Osteocyte (in vitro differentiated cells): Measurements from ENCODE around the gene C1orf35. TPM values are rescaled to one million over a fixed set of nuclear protein-coding genes. Genes with fewer than 3 reads are reported as not detected.
"Not testable (repeated sequence)": the region's sequence is repeated elsewhere in the genome, so short reads cannot be mapped to it uniquely, and the experiment has no call there.

Experiments used
- DNase-seq: peaks from one replicate; pipeline ENCODE4 v3.0.0; 2021; ENCODE audit warnings: mixed read lengths; ENCODE audit not compliant: unreplicated experiment; ENCODE audit errors: extremely low spot score
- H3K27ac Mint-ChIP-seq: one replicate; pipeline ENCODE4 v1.8.0; 2021; ENCODE audit warnings: mild to moderate bottlenecking, mixed read lengths; ENCODE audit not compliant: unreplicated experiment
- H3K27me3 Mint-ChIP-seq: one replicate; pipeline ENCODE4 v1.8.0; 2021; ENCODE audit warnings: mixed read lengths; ENCODE audit not compliant: unreplicated experiment
- H3K36me3 Mint-ChIP-seq: one replicate; pipeline ENCODE4 v1.8.0; 2021; ENCODE audit warnings: mixed read lengths; ENCODE audit not compliant: unreplicated experiment
- H3K4me1 Mint-ChIP-seq: one replicate; pipeline ENCODE4 v1.8.0; 2021; ENCODE audit warnings: mixed read lengths; ENCODE audit not compliant: unreplicated experiment
- H3K4me3 Mint-ChIP-seq: one replicate; pipeline ENCODE4 v1.8.0; 2021; ENCODE audit warnings: mild to moderate bottlenecking, moderate library complexity, mixed read lengths; ENCODE audit not compliant: unreplicated experiment
- H3K9me3 Mint-ChIP-seq: one replicate; pipeline ENCODE4 v1.8.0; 2021; ENCODE audit warnings: mixed read lengths; ENCODE audit not compliant: unreplicated experiment
- CTCF ChIP-seq: fragments of 200-600 bp; sonication (generic); IDR thresholded peaks from 2 replicates; pipeline ENCODE4 v1.5.0; 2021; ENCODE audit warnings: antibody characterized with exemption, mild to moderate bottlenecking, moderate library complexity
- total RNA-seq: library from RNA; stranded (reverse); gene quantifications from 2 replicates; pipeline ENCODE4 v1.2.1, GENCODE V29; 2021

C1orf35 gene
- total RNA-seq, 1 donor from 2014 or later = 13.6 TPM

DNA sequence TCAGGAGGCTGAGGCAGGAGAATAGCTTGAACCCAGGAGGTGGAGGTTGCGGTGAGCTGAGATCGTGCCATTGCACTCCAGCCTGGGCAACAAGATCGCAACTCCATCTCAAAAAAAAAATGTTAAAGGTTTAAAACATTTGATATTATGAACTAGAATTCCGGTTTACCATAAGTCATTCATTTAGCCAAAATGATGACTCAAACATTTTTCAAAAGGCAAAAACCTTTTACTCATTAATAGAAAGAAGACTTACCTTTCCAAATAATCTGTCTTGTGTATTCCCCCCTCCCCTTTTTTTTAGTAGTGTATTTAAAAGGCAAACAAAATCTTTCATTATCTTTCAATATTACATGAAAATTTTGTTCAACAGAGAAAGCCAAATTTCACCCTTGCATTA, 14.2 kb upstream of the C1orf35 start:
- H3K4me1 Mint-ChIP-seq = no peaks in the 10 kb centered on the region
- no peak for TF ChIP-seq CTCF
- peaks cover 11% of the 10 kb centered on the region for H3K27me3 Mint-ChIP-seq
- no peak overlapping the region for H3K27ac Mint-ChIP-seq
- DNase-seq = no peak
- H3K9me3 Mint-ChIP-seq = peaks cover 9% of the 10 kb centered on the region
- H3K36me3 Mint-ChIP-seq = no peaks in the 10 kb centered on the region
- no peak overlapping the region for H3K4me3 Mint-ChIP-seq

GRCh38 chr1:228114827-228115226, 11.7 kb upstream of the C1orf35 start:
- no peak overlapping the region for H3K27ac Mint-ChIP-seq
- TF ChIP-seq CTCF = no peak
- peaks cover 5% of the 10 kb centered on the region for H3K4me1 Mint-ChIP-seq
- DNase-seq = no peak
- peaks cover 1% of the 10 kb centered on the region for H3K27me3 Mint-ChIP-seq
- H3K36me3 Mint-ChIP-seq = no peaks in the 10 kb centered on the region
- H3K9me3 Mint-ChIP-seq = peaks cover 9% of the 10 kb centered on the region
- H3K4me3 Mint-ChIP-seq = no peak overlapping the region

GRCh38 chr1:228112617-228113016, 9.5 kb upstream of the C1orf35 start:
- H3K4me3 Mint-ChIP-seq = no peak overlapping the region
- H3K9me3 Mint-ChIP-seq = peaks cover 3% of the 10 kb centered on the region
- H3K27ac Mint-ChIP-seq = no peak overlapping the region
- H3K36me3 Mint-ChIP-seq = no peaks in the 10 kb centered on the region
- no peak for TF ChIP-seq CTCF
- no peaks in the 10 kb centered on the region for H3K27me3 Mint-ChIP-seq
- H3K4me1 Mint-ChIP-seq = peaks cover 16% of the 10 kb centered on the region
- no peak for DNase-seq

GRCh38 chr1:228112167-228112566, 9.0 kb upstream of the C1orf35 start:
- Mint-ChIP-seq H3K36me3 (no peaks in the 10 kb centered on the region), H3K27me3 (no peaks in the 10 kb centered on the region), H3K27ac (no peak overlapping the region), H3K9me3 (no peaks in the 10 kb centered on the region), H3K4me1 (peaks cover 16% of the 10 kb centered on the region), H3K4me3 (no peak overlapping the region)
- TF ChIP-seq CTCF = no peak
- DNase-seq = no peak

DNA sequence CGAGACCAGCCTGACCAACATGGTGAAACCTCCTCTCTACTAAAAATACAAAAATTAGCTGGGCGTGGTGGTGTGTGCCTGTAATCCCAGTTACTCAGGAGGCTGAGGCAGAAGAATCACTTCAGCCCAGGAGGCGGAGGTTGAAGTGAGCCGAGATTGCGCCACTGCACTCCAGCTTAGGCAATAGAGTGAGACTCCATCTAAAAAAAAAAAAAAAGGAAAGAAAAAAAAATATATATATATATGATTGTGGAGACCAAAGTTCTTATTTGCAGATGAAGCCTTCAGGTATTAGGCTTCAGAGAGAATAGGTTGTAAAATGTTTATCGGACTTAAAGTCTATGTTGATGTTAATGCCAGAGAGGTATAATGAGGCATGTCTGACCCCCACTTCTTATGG, 8.2 kb upstream of the C1orf35 start:
- not testable (repeated sequence) for H3K9me3 Mint-ChIP-seq, H3K36me3 Mint-ChIP-seq, DNase-seq, H3K4me3 Mint-ChIP-seq, H3K27ac Mint-ChIP-seq, H3K27me3 Mint-ChIP-seq
- peaks cover 16% of the 10 kb centered on the region for H3K4me1 Mint-ChIP-seq

GRCh38 chr1:228110556-228110955, 7.4 kb upstream of the C1orf35 start:
- no peak for DNase-seq
- no peak overlapping the region for H3K4me3 Mint-ChIP-seq
- H3K9me3 Mint-ChIP-seq = no peaks in the 10 kb centered on the region
- TF ChIP-seq CTCF = no peak
- H3K27ac Mint-ChIP-seq = no peak overlapping the region
- peaks cover 16% of the 10 kb centered on the region for H3K4me1 Mint-ChIP-seq
- no peaks in the 10 kb centered on the region for H3K27me3 Mint-ChIP-seq
- peaks cover 2% of the 10 kb centered on the region for H3K36me3 Mint-ChIP-seq
